HG02798 (cell line): ENCODE results near the gene RECK.
A peak's percentile ranks its signal among the peaks of the same experiment; 100 is the strongest.
"Not testable (repeated sequence)": the region's sequence is repeated elsewhere in the genome, so short reads cannot be mapped to it uniquely, and the experiment has no call there.

Experiments used
- ATAC-seq: cut with Tn5 transposase; IDR thresholded peaks from one replicate; pipeline ENCODE4 v1.9.1; 2021; ENCODE audit warnings: mild to moderate bottlenecking; ENCODE audit not compliant: unreplicated experiment, poor library complexity

The RECK gene

DNA sequence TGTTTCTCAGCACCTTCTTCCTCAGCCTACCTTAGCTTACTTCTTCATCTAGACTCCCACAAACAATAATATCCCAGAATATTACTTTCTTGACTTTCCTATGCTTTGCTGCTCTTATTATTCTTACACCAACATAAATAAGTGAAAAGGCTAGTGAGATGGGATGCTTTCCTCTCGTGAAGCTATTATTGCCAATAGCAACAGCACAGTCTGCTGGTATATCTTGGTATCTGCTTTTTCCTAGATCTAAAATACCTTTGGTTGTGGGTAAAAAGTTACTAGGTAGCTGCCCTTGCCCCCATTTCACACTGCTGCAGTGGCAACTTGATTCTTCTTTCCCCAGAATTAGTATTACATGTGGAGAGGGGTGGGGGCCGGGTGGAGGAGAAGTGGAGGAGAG, 73.7 kb downstream of the RECK start:
- ATAC-seq: no peak

DNA sequence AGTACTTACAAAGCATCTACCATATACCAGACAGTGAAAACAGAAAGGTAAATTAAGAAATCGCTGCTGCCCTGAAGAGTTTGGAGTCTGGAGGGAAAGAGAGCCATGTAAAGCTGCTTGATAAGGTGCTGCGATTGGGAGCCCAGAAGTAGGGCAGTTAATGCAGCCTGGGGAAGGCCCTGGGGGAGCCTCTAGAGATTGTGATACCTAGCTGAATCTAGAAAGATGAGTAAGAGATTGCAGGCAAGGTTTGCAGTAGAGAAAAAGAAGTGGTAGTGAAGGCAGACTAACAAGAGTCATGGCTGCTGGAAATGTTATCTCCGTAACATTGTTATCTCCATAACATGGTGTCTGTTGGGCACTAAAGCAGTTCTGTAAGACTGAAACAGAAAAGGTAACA, 75.8 kb downstream of the RECK start:
- no peak for ATAC-seq

DNA sequence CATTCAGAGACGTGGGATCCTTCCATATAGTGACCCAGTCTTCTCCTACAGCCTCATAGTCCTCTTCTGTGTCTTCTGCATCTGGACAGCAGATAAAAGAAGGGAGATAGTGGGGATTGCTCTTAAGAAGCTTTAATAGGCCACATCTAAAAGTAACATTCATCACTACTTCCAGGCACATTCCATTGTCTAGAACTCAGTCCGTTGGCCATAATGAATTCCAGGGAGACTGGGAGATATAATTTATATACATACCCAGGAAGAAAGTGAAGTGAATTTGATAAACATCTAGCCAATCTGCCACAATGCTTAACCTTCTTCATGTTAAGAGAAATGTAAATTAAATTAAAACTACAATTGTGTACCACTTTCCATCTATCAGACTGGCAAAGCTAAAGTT, 77.3 kb downstream of the RECK start:
- no peak for ATAC-seq

DNA sequence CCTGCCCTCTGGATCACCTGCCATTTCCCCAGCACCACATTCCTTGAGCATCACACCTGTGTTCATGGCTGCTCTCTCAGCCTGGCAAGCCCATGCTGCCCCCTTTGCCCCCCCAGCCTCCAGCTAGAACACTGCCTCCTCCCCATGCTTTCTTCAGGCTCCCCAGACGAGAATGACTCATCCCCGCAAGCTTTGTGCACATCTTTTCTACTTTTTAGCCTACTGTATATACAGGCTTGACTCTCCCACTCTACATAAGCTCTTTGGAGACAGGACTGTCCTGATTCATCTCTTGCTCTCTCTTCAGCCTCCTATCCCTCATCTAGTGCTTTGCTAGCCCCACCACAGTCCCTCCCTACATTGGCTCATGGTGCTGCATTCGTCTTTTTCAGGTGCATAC, 79.9 kb downstream of the RECK start:
- no peak for ATAC-seq

DNA sequence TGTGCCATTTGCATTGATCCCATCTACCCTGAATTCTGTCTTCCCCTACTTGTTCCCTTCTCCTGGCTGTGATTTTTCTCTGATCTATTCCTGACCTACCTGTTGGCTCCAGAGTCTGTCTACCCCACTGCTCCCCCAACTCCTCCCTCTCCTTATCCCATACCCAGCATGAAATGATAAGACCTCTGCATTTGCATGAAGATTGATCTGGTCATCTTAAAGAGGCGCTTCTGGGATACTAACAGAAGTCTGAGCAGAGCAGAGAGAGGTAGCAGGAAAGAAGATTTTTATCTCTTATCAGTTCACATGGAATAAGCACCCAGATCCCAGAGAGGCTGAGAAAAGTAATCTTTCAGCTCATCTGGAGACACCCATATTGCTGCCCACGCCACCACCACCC, 81.5 kb downstream of the RECK start:
- no peak for ATAC-seq

DNA sequence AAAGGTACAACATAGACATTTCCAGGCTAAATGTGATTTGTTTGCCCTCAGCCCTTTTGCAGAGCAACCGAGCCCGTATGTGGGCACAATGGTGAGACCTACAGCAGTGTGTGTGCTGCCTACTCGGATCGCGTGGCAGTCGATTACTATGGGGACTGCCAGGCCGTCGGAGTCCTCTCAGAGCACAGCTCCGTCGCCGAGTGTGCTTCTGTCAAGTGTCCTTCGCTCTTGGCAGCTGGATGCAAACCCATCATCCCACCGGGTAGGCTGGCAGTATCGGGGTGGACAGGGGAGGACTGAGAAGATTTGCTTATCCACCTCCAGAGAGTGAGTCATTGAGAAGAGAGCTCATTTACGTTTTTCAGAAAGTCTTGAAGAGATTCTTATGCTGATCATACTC, 82.0 kb downstream of the RECK start:
- no peak for ATAC-seq

DNA sequence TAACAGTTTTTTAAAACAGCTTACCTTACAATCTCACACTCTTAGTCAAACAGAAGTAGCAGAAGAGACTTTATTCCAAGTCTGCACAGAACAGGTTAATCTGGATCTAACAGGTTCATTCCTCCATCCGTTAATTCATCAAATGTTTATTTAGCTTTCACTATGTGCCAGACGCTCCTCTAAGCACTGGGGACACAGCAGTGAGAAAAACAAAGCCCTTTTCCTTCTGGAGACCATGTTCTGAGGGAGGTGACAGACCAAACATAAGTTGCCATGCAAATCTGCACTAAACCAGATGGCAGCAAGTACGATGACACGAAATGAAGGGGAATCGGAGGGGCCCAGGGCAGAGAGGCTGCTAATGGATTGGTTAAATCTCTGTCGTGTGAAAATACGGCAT, 82.8 kb downstream of the RECK start:
- no peak for ATAC-seq

DNA sequence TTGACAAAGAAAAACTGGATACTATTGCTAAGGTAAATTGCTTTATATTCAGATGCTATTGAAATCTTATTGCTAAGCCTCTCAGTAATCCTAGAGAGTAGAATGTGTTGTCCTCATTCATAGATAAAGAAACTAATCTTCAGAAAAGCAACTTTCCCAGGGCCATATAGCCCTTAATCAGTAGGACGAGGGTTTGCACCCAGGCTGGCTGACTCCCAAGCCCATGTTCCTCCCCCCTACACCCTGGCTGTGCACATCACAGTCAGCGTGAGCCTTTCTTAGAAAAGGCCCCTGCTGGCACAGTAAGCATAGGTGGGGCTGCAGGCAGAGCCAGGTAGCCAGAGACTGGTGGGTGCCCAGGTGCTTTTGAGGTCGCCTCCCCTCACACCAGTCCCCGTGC, 84.0 kb downstream of the RECK start:
- no peak for ATAC-seq

DNA sequence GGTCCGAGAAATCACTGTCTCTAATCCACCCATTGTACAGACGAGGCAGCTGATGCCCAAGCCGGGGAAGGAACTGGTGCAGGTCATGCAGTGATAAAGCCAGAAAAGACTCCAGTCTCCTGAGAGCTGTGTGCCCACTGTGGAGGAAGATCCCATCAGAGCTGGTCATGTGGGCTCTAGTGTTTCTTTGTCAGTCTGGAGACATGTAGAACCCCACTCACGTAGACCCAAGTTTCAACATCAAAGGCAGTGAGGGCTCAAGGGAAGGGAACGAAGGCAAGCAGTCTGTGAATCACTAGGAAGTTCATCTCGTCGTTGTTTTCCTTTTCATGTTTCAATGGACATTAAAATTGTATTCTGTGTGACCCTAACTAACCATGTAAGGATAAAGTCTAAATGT, 85.3 kb downstream of the RECK start:
- ATAC-seq: no peak

DNA sequence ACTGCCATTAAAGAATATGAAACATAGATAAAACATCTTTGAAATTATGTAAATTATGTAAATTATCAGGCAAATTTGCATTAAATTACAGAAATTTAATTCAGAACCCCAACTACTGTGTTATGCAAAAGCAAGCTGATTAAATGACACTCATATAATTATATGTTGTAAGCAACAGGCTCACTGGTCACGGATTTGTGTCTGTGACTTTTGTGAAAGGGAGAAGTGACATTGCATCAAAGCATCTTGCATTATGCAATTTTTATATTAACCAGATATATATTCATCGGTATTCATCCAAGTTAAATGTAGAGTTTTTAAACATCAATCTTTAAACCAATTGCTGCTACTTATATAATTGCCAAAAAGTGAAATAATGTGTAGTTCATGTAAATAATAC, 86.8 kb downstream of the RECK start:
- ATAC-seq: no peak

DNA sequence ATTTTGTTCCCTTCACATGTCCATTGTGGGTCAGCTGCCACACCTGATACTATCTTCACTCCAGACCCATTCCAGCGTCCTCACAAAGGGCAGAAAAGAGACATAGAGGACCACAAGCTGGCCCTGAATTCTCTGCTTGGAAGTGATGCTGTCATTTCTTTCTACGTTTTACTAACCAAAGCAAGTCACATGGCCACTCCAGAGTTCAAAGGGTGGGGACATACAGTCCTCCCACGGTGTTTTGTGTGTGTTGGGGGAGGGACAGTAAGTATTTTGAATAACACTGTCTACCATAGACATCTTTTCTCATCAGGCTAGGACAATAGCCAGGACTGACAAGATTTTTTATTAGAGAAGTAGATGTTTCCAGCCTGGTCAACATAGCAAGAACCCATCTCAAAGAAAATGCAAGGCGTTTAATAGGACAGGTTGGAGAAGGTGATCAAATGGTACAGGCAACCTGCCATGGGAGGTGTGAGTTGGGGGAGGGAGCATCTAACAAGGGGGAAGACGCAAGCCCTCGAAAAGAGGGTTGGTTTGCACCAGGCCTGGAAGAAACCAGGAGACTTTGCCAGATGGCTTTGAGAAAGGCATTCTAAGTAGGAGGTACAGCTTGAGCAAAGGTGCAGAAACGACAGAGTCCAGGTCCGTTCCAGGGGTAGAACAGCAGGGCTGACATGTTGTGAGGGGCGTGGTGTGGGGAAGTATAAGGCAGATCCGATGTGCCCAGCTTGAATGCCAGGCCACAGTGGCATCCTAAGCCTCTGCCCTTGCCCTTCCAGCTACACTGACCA, 88.5 kb downstream of the RECK start:
- ATAC-seq: no peak

DNA sequence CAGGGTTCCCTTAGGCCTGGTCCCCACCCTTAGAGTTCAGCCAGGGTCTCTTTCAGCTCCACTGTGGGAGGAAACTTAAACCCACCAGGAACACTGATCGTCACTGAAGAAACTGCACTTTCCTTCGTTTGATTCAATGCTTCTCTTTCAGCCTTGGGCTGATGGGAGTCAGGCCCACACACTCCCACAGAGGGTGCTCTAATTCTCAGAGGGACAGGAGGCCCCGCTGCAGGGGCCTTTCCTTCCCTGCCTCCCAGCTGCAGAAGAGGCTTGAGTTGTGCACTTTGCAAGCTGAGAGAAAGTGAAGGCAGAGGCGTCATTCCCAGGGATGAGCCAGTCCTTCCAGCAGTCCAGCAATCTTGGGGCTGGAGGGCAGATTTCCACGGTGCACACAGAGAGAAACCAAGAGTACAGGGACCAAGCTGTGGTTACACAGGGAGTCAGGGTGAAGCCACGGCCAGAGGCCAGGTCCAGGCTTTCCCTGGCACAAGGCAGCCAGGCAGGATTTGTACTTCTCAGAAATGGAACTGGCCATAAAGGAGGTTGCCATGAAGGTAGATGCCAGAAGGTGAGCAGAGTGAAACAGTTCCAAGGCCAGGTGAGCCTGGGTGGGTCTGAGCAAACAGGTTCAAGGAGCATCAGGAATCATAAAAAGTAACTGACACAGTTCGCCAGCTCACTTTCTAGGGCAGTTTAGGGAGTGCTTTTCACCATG, 89.5 kb downstream of the RECK start:
- ATAC-seq: no peak

DNA sequence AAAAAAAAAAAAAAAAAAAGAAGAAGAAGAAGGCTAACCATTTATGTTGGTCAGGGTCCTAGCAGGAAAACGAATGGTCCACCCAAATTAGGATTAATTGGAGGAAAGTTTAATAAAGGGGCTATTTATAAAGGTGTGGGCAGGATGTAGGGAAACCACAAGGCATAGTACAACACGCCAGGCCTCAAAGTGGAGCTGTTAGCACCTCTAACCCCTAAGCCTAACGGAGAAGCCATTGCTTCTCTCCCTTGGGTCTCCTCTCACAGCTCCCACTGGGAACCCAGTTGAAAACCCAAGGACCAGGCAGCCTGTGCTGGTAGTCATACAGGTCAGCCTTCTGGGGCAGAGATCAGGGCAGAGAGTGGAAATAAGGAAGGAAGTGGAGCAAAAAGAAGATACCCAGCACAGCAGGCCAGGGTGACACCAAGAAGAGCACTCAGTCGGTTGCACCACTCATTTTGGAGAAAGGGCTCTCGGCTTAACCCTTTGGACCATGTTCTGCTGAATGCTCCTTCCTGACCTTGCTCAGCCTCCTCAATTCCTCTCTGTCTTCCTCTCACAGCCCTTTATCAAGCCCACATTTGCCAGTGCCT, 91.0 kb downstream of the RECK start:
- ATAC-seq: no peak

DNA sequence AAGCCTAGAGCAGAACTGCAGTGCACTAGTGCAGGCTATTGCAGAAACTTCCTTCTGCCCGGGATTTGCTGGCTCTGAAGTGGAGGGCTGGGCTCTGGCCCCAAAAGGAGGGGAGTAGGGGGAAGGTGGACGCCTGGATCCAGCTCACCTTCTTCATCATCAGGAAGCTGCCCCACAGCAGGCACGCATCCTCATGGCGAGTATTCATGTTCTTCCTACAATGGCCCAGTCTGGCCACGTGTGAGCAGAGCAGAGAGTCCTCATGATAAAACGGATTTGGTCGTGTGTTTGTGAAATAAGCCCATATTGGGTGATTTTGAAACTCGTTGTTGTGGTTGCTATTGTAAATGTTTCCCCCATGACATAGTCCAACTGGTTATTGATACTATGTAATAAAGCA, 91.6 kb downstream of the RECK start:
- no peak for ATAC-seq

DNA sequence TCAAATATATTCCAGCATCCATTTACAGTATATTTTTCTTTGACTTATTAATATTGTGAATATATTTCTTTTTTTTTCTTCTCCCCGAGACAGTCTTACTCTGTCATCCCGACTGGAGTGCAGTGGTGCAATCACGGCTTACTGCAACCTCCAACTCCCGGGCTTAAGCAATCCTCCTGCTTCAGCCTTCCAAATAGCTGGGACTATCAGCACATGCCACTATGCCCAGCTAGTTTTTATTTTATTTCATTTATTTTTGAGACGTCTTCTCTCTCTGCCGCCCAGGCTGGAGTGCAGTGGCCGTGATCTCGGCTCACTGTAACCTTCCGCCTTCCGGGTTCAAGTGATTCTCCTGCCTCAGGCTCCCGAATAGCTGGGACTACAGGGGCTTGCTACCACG, 92.4 kb downstream of the RECK start:
- no peak for ATAC-seq

DNA sequence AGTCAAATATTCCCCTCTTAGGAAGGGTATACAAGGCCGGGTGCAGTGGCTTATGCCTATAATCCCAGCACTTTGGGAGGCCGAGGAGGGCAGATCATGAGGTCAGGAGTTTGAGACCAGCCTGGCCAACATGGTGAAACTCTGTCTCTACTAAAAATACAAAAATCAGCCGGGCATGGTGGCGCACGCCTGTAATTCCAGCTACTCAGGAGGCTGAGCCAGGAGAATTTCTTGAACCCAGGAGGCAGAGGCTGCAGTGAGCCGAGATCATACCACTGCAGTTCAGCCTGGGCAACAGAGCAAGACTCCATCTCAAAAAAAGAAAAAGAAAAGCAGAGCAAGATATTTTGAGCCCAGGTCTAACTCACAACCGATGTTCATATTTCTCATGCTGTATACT, 95.0 kb downstream of the RECK start:
- not testable (repeated sequence) for ATAC-seq

DNA sequence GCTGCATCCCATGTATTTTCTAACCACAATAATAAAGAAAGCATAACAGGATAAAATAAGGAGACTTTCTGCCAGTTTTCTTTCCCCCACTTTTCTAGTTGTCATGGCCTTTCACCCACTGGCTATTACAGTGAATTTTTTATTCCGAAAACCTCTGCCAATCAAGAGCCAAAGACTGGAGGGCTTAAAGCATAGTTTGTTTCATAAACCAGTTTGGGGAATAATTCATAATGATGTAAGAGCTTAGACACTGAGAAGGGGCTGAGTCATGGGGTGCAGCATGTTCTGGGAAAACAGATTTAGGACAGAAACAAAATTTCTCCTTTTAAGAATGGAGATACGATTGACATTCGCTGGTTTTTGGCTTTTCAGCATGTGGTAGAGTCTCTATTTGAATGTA, 95.4 kb downstream of the RECK start:
- no peak for ATAC-seq

DNA sequence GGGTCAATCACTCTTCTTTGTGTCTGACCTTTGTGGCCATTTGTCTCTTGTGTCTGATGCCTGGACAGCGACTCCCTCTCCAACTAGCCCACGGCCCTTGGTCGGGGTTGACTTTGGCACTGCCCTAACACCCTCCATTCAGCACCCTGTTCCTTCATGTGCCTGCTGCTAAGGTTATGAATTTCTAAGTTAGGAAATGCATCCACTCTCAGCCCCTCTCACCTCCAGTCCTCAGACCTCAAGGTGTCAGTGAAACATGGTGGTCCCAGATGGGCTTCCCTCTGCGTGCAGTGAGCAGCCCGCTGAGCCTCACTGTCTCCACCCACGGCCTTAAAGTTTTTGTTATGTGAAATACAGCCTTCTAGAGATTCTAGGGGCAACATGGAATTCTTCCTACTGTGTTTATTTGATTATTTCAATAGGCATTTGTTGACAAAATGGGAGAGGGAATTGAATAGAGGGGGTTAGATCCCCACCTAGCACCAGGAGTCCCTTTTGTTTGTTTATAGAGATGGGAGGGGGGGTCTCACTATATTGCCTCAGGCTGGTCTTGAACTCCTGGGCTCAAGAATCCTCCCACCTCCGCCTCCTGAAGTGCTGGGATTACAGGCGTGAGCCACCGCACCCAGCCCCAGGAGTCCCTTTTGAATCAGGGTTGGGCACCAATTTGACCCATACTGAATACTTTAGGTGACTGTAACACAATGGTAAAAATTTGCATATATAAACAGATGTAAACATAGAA, 98.2 kb downstream of the RECK start:
- no peak for ATAC-seq

DNA sequence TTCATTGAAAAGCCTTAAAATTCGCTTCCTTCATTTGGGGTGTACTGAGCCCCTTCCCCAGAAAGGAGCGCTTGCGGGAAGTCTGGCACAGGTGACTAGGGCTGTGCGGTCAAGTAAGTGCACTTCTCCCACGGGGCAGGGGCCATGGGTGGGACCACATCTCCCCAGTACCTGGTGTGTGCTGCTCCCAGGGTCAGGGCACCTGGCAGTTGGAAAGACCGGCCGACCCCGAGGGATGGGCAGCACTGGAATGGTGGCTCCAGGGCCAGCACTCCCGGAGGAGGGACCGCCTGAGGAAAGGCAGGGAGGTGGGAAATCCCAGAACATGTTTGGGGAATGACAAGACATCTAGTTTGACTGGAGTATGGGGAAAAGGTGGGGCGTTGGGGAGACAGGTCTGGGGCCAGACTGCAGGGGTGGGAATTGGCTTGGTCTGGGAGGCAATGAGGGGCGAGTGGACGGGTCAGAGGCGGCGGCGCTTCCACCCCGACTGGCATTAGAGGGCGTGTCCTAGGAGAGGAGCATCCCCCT, 99.1 kb downstream of the RECK start:
- peak; percentile 9 for ATAC-seq

DNA sequence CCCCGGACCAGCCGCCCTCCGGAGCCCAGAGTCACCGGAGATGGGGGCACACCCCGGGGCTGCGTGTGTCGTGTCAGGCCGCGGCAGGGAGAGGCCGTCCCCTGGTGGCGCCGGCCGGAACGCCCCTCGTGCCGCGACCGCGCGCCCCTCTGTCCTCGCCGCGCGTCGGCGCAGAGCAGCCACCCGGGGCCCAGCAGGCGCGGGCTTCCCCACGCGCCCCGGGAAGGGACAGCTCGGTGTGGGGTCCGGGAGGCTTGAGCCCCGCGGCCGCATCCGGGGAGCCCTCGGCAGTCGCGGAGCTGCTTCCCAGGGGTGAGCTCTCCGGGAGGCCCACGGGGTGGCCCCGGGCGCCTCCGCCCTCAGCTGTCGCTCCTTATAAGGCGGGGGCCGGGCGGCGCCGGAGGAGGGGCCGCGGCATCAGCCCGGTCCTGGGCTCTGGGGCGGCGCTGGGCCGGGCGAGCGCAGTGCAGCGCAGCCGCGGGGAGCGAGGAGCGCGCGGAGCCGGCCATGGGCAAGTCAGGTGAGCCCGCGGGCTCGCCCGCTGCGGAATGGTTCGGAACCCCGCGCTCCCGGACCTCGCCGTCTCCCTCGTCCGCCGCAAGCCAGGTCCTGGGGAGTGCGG, 99.7 kb downstream of the RECK start, which contains the start of gene GLIPR2:
TSS of gene GLIPR2 (plus strand) at position 462 of the 622 bp plus-strand sequence. CDS start at position 508, 46 bp downstream.
- ATAC-seq: peak; percentile 96
